Lung (tissue), 16 donors: Measurements from ENCODE around the gene ZNF581. TPM values are rescaled to one million over a fixed set of nuclear protein-coding genes. Genes with fewer than 3 reads are reported as not detected.

Experiments used
- ATAC-seq: fragments of 200-7000 bp; cut with Tn5 transposase; one replicate; pipeline ENCODE4 v1.9.1; 2020; ENCODE audit warnings: moderate number of reproducible peaks; ENCODE audit not compliant: insufficient read depth, low FRiP score
- DNase-seq, 3 donors: peaks; one replicate each; pipeline ENCODE4 v3.0.0-alpha.2; 2013 to 2017
- H3K27ac ChIP-seq, 2 donors: one replicate each; pipeline ENCODE4 v1.5.1; 2013; ENCODE audit warnings: mild to moderate bottlenecking in 2 of 2, moderate library complexity in 2 of 2, control low read depth in 1 of 2, inconsistent platforms in 1 of 2, low read depth in 1 of 2, low read length in 1 of 2
- H3K27me3 ChIP-seq, 3 donors: one replicate each; pipeline ENCODE4 v1.5.1; 2013; ENCODE audit warnings: low read length in 2 of 3; ENCODE audit not compliant: control insufficient read depth in 3 of 3, insufficient read depth in 3 of 3
- H3K36me3 ChIP-seq, 4 donors: one replicate each; pipeline ENCODE4 v1.5.1; 2013; ENCODE audit warnings: low read length in 4 of 4, mild to moderate bottlenecking in 1 of 4, moderate library complexity in 1 of 4; ENCODE audit not compliant: control insufficient read depth in 4 of 4, insufficient read depth in 4 of 4
- H3K4me1 ChIP-seq, 5 donors: one replicate each; pipeline ENCODE4 v1.5.1; 2013; ENCODE audit warnings: low read length in 5 of 5, mild to moderate bottlenecking in 2 of 5, moderate library complexity in 1 of 5; ENCODE audit not compliant: control insufficient read depth in 5 of 5, insufficient read depth in 5 of 5
- H3K4me3 ChIP-seq: one replicate; pipeline ENCODE4 v1.5.1; 2013; ENCODE audit warnings: mild to moderate bottlenecking, control low read depth, moderate library complexity
- H3K9ac ChIP-seq, 2 donors: one replicate each; pipeline ENCODE4 v1.5.1; 2013; ENCODE audit warnings: low read length in 2 of 2, control low read depth in 1 of 2; ENCODE audit not compliant: insufficient read depth in 1 of 2
- H3K9me3 ChIP-seq, 4 donors: one replicate each; pipeline ENCODE4 v1.5.1; 2013; ENCODE audit warnings: low read length in 3 of 4, mild to moderate bottlenecking in 1 of 4, moderate library complexity in 1 of 4; ENCODE audit not compliant: control insufficient read depth in 4 of 4, insufficient read depth in 3 of 4
- CTCF ChIP-seq: IDR thresholded peaks from 2 replicates; pipeline ENCODE4 v1.5.1; 2012; ENCODE audit warnings: mild to moderate bottlenecking; ENCODE audit errors: control extremely low read depth, extremely low read depth
- WGBS, 2 donors: extraction: QIAGEN DNeasy Blood & Tissue Kit; methylation state at CpG; one replicate each; pipeline ENCODE4 v1.1.7; 2013; 5-methylcytosine and 5-hydroxymethylcytosine counted together
- long read RNA-seq, 5 donors: transcript quantifications; one replicate each; lab custom pipeline, GENCODE V29; 2026
- polyA plus RNA-seq, 2 donors: library from polyadenylated mRNA; stranded (reverse); fragments of 200-250 nt; gene quantifications; one replicate each; pipeline ENCODE4 v1.2.1, GENCODE V29; 2013
- total RNA-seq, 2 donors: library from RNA; depleted of rRNA in 1 of 2; stranded (reverse); fragments of >200 nt in 1 of 2; gene quantifications; one replicate each; pipeline ENCODE4 v1.2.1, GENCODE V29; 2014 to 2021
- donor health status: control.
- donor health status: control.
- donor health status: Bipolar disorder and iron deficiency.
- donor health status: healthy.
- donor health status: DM: yes; HTN: yes; CAD: no.

Gene ZNF581
- total RNA-seq (10 to 100 TPM; 15.7 to 18.1 TPM), polyA plus RNA-seq (10 to 100 TPM; 15.0 to 15.5 TPM)
- long read RNA-seq, donor 1, transcript ZNF581-201 (2 exons, 1,298 nt): major isoform, 19 of 19 reads
- long read RNA-seq, donor 1, partial matches to known transcripts: 0 of 19 reads
- long read RNA-seq, donor 1, other reads (novel, unspliced or antisense): 0 of 19 reads
- long read RNA-seq, donor 2, transcript ZNF581-201 (2 exons, 1,298 nt): major isoform, 11 of 11 reads
- long read RNA-seq, donor 2, partial matches to known transcripts: 0 of 11 reads
- long read RNA-seq, donor 2, other reads (novel, unspliced or antisense): 0 of 11 reads
- long read RNA-seq, donor 3, transcript ZNF581-201 (2 exons, 1,298 nt): major isoform, 6 of 11 reads
- long read RNA-seq, donor 3, partial matches to known transcripts: 5 of 11 reads
- long read RNA-seq, donor 3, other reads (novel, unspliced or antisense): 0 of 11 reads
- long read RNA-seq, donor 4, transcript ZNF581-201 (2 exons, 1,298 nt): major isoform, 7 of 7 reads
- long read RNA-seq, donor 4, partial matches to known transcripts: 0 of 7 reads
- long read RNA-seq, donor 4, other reads (novel, unspliced or antisense): 0 of 7 reads
- long read RNA-seq, donor 5, transcript ZNF581-201 (2 exons, 1,298 nt): major isoform, 21 of 30 reads
- long read RNA-seq, donor 5, partial matches to known transcripts: 8 of 30 reads
- long read RNA-seq, donor 5, other reads (novel, unspliced or antisense): 0 of 30 reads

GRCh38 chr19:55643003-55643886, at the start of gene ZNF581:
Gene ZNF581, plus strand, starts transcription at chr19:55643649. Its CDS starts 923 bp downstream, at chr19:55644572.
- H3K36me3 ChIP-seq: peaks cover 0 to 12% (median 3%) of the 10 kb centered on the region in 4 donors
- DNase-seq (peak; percentile 65 to 73 (median 72)), ATAC-seq (peak; percentile 38)
- 3 to 4% methylated on average over 56 of the region's 56 CpGs for WGBS, 2 donors
- H3K4me3 ChIP-seq: peak within 1 kb of the TSS; percentile 80
- no peak for TF ChIP-seq CTCF
- peak within 1 kb of the TSS; percentile 82 to 83 for H3K27ac ChIP-seq
- H3K9ac ChIP-seq: peak within 1 kb of the TSS in 1 of 2 donors; percentile 62
- H3K4me1 ChIP-seq: peaks cover 6 to 37% (median 17%) of the 10 kb centered on the region in 5 donors
- no peaks in the 10 kb centered on the region for H3K27me3 ChIP-seq
- no peaks in the 10 kb centered on the region for H3K9me3 ChIP-seq

GRCh38 chr19:55594996-55595545, 48.4 kb upstream of the ZNF581 start:
- no peaks in the 10 kb centered on the region for H3K27me3 ChIP-seq
- H3K27ac ChIP-seq: no peak overlapping the region
- H3K9ac ChIP-seq: no peak overlapping the region
- H3K9me3 ChIP-seq: no peaks in the 10 kb centered on the region
- DNase-seq (no peak), ATAC-seq (no peak)
- WGBS, 2 donors: 95% methylated on average over 4 of the region's 4 CpGs
- H3K36me3 ChIP-seq: peaks cover 5 to 33% (median 23%) of the 10 kb centered on the region in 4 donors
- no peak overlapping the region for H3K4me3 ChIP-seq
- peaks cover 0 to 4% (median 0%) of the 10 kb centered on the region in 5 donors for H3K4me1 ChIP-seq
- TF ChIP-seq CTCF: no peak

GRCh38 chr19:55596304-55596703, 47.1 kb upstream of the ZNF581 start:
- Histone ChIP-seq H3K27ac (no peak overlapping the region), H3K9ac (no peak overlapping the region), H3K4me1 (peaks cover 0 to 8% (median 0%) of the 10 kb centered on the region in 5 donors), H3K9me3 (no peaks in the 10 kb centered on the region), H3K4me3 (no peak overlapping the region), H3K36me3 (peaks cover 5 to 33% (median 22%) of the 10 kb centered on the region in 4 donors), H3K27me3 (no peaks in the 10 kb centered on the region)
- ATAC-seq (no peak), DNase-seq (no peak)
- 93 to 100% methylated on average over 3 of the region's 3 CpGs for WGBS, 2 donors
- no peak for TF ChIP-seq CTCF
